ENCODE measurements around the gene GLP1R.

Gene GLP1R

DNA sequence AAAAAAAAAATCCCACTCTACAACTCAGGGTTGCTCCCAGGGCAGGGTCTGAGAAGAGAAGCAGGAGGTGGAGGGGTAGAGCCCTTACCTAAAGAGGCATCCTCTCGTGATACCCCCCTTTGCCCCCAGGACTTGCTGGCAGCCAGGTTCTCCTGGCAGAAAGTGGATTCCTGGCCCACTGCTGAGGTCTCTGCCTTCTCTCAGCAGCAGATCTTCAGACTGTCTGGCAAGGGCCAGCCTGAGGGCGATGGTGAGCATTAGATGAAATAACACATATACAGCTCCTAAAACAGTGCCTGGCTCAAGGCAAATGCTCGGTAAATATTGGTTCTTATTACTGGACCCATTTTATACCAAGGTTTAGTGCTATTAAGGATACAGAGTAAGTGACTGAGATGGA is 4.8 kb upstream of the GLP1R start:
- H3K4me3 ChIP-seq (ENCODE audit: low read depth, low read length): no peak overlapping the region
- TF ChIP-seq, protein P1, sequence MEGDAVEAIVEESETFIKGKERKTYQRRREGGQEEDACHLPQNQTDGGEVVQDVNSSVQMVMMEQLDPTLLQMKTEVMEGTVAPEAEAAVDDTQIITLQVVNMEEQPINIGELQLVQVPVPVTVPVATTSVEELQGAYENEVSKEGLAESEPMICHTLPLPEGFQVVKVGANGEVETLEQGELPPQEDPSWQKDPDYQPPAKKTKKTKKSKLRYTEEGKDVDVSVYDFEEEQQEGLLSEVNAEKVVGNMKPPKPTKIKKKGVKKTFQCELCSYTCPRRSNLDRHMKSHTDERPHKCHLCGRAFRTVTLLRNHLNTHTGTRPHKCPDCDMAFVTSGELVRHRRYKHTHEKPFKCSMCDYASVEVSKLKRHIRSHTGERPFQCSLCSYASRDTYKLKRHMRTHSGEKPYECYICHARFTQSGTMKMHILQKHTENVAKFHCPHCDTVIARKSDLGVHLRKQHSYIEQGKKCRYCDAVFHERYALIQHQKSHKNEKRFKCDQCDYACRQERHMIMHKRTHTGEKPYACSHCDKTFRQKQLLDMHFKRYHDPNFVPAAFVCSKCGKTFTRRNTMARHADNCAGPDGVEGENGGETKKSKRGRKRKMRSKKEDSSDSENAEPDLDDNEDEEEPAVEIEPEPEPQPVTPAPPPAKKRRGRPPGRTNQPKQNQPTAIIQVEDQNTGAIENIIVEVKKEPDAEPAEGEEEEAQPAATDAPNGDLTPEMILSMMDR (IDR thresholded peaks at IDR 0.05; ENCODE audit: borderline replicate concordance, insufficient read depth, low read depth, low read length): no peak

DNA sequence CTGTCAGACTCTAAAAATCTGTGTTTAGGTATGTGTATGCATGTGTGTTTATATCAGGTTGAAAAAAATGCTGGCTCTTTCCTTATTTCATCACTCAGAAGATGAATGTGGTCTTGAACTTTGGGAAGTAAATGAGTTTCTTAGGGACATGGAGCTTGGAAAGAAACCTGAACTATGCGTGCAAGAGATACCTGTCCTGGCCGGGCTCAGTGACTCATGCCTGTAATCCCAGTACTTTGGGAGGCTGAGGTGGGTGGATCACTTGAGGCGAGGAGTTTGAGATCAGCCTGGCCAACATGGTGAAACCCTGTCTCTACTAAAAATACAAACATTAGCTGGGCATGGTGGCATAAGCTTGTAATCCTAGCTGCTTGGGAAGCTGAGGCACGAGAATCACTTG is 4.4 kb upstream of the GLP1R start:
- TF ChIP-seq, protein P1 (IDR thresholded peaks at IDR 0.05; ENCODE audit: borderline replicate concordance, insufficient read depth, low read depth, low read length): no peak
- H3K4me3 ChIP-seq (ENCODE audit: low read depth, low read length): no peak overlapping the region

DNA sequence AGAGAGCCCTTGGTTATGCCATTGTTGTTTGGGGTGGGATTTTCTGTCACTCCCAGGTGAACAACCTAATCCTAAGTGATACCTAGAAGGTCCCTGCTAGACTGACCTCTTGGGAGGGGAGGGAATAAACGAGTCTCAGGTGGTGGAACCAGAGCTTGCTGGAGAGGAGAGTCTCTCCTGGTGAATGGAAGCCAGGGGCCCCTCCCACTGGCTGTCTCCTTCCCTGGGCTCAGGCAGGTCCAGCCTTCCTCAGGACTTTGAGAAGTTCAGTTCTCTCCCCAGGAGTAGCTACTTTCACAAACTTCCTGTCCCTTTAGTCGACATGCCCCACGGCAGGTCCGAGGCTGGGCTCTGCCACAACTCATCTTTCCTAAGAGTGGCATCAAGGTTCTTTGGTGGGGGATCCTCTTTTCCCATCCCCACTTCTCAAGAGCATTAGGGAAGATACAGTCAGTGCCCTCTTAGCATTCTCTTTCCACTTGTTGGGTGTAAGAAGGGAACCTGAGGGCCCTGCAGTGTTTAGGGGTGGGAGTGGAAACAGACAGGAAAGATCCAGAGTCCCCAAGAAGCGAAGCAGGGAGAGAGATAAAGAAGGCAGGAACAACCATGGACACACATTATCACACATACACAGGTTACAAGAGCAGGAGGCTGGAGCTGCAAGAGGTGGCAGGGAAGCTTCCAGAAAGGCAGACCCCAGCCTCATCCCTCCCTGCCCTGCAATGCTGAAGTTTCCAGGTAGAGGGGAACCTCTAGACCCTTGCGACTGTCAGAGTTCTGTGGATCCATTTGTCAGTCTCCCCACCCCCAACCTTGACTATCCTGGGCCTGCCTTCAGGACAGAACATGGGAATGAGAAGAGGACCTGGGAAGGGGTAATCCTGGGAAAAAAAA is 900 bp upstream of the GLP1R start:
- no peak overlapping the region for H3K4me3 ChIP-seq (ENCODE audit: low read depth, low read length)

DNA sequence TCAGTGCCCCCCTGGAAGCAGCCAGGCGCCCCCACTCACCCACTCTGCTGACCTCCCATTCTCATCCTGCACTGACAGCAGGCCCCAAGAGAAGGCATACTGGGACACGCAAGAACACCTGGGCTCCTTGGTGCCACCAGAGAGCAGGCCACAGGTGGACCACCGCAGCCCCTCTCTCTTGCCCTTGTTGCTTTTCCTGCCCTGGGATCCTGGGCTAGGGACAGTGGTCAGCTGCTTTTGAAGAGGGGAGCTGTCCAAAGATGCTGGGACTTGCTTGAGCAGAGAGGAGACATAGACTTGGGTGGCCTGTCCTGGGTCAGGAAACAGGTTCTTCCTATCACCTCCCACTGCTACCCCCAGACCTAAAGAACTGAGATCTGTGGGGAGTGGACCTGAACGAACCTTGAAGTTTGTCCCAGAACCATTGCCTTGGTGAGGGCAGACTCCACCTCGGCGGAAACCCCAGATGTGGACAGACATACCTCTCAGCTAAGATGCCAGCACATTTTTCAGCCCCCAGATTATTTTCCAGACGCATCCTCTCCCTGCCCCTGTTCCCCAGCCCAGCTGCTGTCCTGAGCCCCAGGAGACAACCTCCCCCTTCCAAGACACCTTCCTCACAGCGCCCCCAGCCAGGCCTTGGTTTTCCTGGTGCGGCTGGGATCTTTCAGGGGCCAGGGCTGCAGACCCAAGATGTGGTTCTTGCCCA is 1.1 kb downstream of the GLP1R start:
- H3K4me3 ChIP-seq (ENCODE audit: low read depth, low read length): no peak overlapping the region
- TF ChIP-seq, protein P1 (IDR thresholded peaks at IDR 0.05; ENCODE audit: borderline replicate concordance, insufficient read depth, low read depth, low read length): no peak

More for the DNA sequence above, 900 bp upstream of the GLP1R start:
- TF ChIP-seq, protein P1 (IDR thresholded peaks at IDR 0.05; ENCODE audit: borderline replicate concordance, insufficient read depth, low read depth, low read length): no peak

DNA sequence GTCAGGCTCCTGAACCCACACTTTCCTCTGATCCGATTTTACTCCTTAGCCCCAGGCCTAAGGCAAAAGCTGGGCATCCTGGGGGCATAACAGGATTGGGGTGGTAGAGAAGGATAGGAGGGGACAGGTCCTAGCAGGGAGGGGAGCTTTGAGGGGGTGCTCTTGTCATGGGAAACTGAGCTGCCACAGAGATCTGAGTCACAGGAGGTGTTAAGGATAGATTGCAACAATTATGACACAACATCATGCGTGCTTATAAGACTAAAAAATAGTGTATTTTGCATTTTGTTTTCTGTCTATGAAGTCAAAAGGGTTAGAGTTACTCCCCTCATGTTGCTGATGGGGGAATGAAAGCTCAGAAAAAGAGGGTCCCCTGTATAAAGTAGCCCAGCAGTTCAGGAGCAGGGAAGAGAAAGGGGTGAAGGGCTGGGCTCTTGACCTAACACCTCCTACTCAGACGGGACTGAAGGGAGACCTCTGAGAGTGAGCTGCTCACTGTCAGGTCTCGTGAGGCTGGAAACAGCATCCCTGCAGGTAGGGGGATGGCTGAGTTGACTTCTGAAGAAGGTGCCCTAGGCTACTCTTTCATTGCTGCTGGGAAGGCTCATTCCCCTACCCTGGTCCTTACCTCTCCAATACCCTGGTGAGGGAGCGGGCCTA is 2.0 kb downstream of the GLP1R start:
- H3K4me3 ChIP-seq (ENCODE audit: low read depth, low read length): no peak overlapping the region
- TF ChIP-seq, protein P1 (IDR thresholded peaks at IDR 0.05; ENCODE audit: borderline replicate concordance, insufficient read depth, low read depth, low read length): no peak

DNA sequence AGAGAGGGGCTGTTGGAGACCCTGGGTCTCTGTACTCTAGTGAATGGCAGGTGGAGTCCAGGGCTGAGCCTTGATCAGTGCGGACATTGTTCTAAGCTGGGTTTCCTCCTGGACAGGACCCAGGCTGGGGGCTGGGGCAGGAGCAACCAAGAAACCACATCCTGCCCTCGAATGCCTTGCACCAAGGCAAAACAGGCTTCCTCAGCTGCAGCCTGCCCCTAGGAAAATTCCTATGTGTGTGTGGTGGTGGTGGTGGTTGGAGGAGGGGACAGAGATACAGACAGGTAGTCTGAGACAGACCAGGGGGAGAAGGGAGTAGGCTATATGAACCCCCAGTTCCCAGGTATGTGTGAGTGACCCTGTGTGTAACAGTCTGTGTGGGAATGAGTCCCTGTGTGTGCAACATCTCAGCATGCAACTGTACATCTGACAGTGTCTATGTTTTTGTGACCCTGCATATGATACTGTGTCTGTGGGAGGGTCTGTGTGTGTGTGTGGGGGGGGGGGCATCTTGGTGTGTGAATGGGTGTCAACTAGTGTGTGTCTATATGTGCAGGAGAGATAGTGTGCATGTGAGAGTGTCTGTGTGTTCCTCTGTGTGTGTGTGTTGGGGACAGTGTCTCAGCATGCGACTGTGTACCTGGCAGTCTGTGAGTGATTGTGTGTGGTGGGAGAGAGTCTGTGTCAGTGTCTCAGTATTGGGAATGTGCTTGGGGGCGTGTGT is 3.0 kb downstream of the GLP1R start:
- TF ChIP-seq, protein P1 (IDR thresholded peaks at IDR 0.05; ENCODE audit: borderline replicate concordance, insufficient read depth, low read depth, low read length): no peak
- no peak overlapping the region for H3K4me3 ChIP-seq (ENCODE audit: low read depth, low read length)

Data from GM12875 (cell line).